SK-N-MC (cell line): Measurements from ENCODE around the gene LRP1B.

Experiments
- EZH2 ChIP-seq: fragments of 200-600 bp; sonication (generic); IDR thresholded peaks from one replicate; pipeline ENCODE4 v1.6.1; 2017; ENCODE audit warnings: antibody characterized with exemption
- FOXP2 ChIP-seq: optimal IDR thresholded peaks from 2 replicates; pipeline ENCODE3; 2011; ENCODE audit warnings: mild to moderate bottlenecking, moderate library complexity; ENCODE audit not compliant: insufficient read depth; ENCODE audit errors: extremely low read length, control extremely low read depth
- POLR2AphosphoS5 ChIP-seq: IDR thresholded peaks from 2 replicates; pipeline ENCODE4 v1.6.1; 2012; ENCODE audit warnings: mild to moderate bottlenecking, low read depth, low read length, borderline replicate concordance

DNA sequence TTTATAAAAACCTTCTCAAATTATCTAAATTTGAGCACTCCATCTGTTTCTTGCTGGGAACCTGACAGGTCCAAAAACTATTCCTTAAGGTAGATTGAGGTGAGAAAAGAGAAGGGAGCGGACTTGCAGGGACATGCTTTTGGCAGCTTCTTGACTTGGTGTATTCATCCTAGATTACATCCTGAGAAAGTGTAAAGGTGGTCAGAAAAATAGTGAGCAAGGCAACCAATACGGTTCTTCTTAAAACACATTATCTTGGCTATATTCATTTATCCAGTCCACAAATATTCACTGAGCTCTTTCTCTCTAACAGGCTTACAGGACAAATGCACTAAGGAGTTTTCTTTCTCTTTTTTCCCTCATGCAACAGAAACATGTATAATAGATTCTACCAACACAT lies 230.0 kb downstream of the LRP1B start:
- TF ChIP-seq EZH2: no peak
- no peak for TF ChIP-seq POLR2AphosphoS5
- no peak for TF ChIP-seq FOXP2
